ENCODE results near the gene SLC49A4. TPM values are rescaled to one million over a fixed set of nuclear protein-coding genes. Genes with fewer than 3 reads are reported as not detected.

The SLC49A4 gene
- total RNA-seq, 1 experiment from 2014 or later = 24.3 TPM

GRCh38 chr3:122903171-122903570, 108.3 kb downstream of the SLC49A4 start:
- DNase-seq (ENCODE audit: low read depth) = no peak

- DNase-seq (ENCODE audit: low read depth) = no peak
Measured at GRCh38 chr3:122907471-122907870, 112.6 kb downstream of the SLC49A4 start.

- DNase-seq (ENCODE audit: low read depth) = no peak
Measured at GRCh38 chr3:122908251-122908650, 113.4 kb downstream of the SLC49A4 start.

GRCh38 chr3:122911901-122912300, 117.0 kb downstream of the SLC49A4 start:
- DNase-seq (ENCODE audit: low read depth) = no peak

- no peak for DNase-seq (ENCODE audit: low read depth)
Measured at GRCh38 chr3:122912772-122913538, 118.1 kb downstream of the SLC49A4 start.

GRCh38 chr3:122913539-122914100, 118.8 kb downstream of the SLC49A4 start:
- DNase-seq (ENCODE audit: low read depth) = no peak

GRCh38 chr3:122915300-122916055, 120.6 kb downstream of the SLC49A4 start:
- no peak for DNase-seq (ENCODE audit: low read depth)

GRCh38 chr3:122916084-122916483, 121.2 kb downstream of the SLC49A4 start:
- no peak for DNase-seq (ENCODE audit: low read depth)

GRCh38 chr3:122916580-122916979, 121.7 kb downstream of the SLC49A4 start:
- no peak for DNase-seq (ENCODE audit: low read depth)

- no peak for DNase-seq (ENCODE audit: low read depth)
Measured at GRCh38 chr3:122917412-122917811, 122.5 kb downstream of the SLC49A4 start.

GRCh38 chr3:122918576-122919290, 123.9 kb downstream of the SLC49A4 start:
- no peak for DNase-seq (ENCODE audit: low read depth)

GRCh38 chr3:122919291-122919610, 124.4 kb downstream of the SLC49A4 start:
- no peak for DNase-seq (ENCODE audit: low read depth)

GRCh38 chr3:122920986-122921385, 126.1 kb downstream of the SLC49A4 start:
- DNase-seq (ENCODE audit: low read depth) = no peak

- no peak for DNase-seq (ENCODE audit: low read depth)
Measured at GRCh38 chr3:122921791-122922651, 127.2 kb downstream of the SLC49A4 start.

- DNase-seq (ENCODE audit: low read depth) = no peak
Measured at GRCh38 chr3:122923611-122924010, 128.7 kb downstream of the SLC49A4 start.

- DNase-seq (ENCODE audit: low read depth) = no peak
Measured at GRCh38 chr3:122924056-122924455, 129.2 kb downstream of the SLC49A4 start.

- no peak for DNase-seq (ENCODE audit: low read depth)
Measured at GRCh38 chr3:122925756-122926155, 130.9 kb downstream of the SLC49A4 start.

- DNase-seq (ENCODE audit: low read depth) = no peak
Measured at GRCh38 chr3:122926322-122926721, 131.5 kb downstream of the SLC49A4 start.

- DNase-seq (ENCODE audit: low read depth) = no peak
Measured at GRCh38 chr3:122926811-122927210, 131.9 kb downstream of the SLC49A4 start.

GRCh38 chr3:122927726-122928125, 132.9 kb downstream of the SLC49A4 start:
- no peak for DNase-seq (ENCODE audit: low read depth)

All from HT1080 (cell line).